Measurements from ENCODE around the gene VDAC2.

The VDAC2 gene

GRCh38 chr10:75229971-75230370, 19.4 kb downstream of the VDAC2 start:
- no peak for DNase-seq (ENCODE audit: low read depth in 2 of 2)

- peak; percentile 82 to 88 for DNase-seq (ENCODE audit: low read depth in 2 of 2)
Observed at GRCh38 chr10:75230600-75231038, 20.0 kb downstream of the VDAC2 start.

GRCh38 chr10:75231672-75232581, 21.3 kb downstream of the VDAC2 start:
- no peak for DNase-seq (ENCODE audit: low read depth in 2 of 2)

GRCh38 chr10:75233444-75234016, 22.9 kb downstream of the VDAC2 start:
- no peak for DNase-seq (ENCODE audit: low read depth in 2 of 2)

- peak; percentile 95 to 97 for DNase-seq (ENCODE audit: low read depth in 2 of 2)
Observed at GRCh38 chr10:75234017-75234682, 23.6 kb downstream of the VDAC2 start.

- DNase-seq (ENCODE audit: low read depth in 2 of 2), result no peak
Observed at GRCh38 chr10:75234683-75235374, 24.2 kb downstream of the VDAC2 start.

GRCh38 chr10:75235375-75236177, 25.0 kb downstream of the VDAC2 start, which contains the start of gene COMTD1:
Gene COMTD1, minus strand, starts transcription at chr10:75235957. Its CDS starts 29 bp downstream, at chr10:75235928.
- peak; percentile 81 to 87 for DNase-seq (ENCODE audit: low read depth in 2 of 2)

- DNase-seq (ENCODE audit: low read depth in 2 of 2), result no peak
Observed at GRCh38 chr10:75236178-75236825, 25.7 kb downstream of the VDAC2 start.

GRCh38 chr10:75238182-75239095, 27.8 kb downstream of the VDAC2 start:
- DNase-seq (ENCODE audit: low read depth in 2 of 2), result no peak

GRCh38 chr10:75239096-75239790, 28.6 kb downstream of the VDAC2 start:
- DNase-seq (ENCODE audit: low read depth in 2 of 2), result no peak

GRCh38 chr10:75240329-75241076, 29.9 kb downstream of the VDAC2 start:
- no peak for DNase-seq (ENCODE audit: low read depth in 2 of 2)

GRCh38 chr10:75243426-75243825, 32.8 kb downstream of the VDAC2 start:
- no peak for DNase-seq (ENCODE audit: low read depth in 2 of 2)

- no peak for DNase-seq (ENCODE audit: low read depth in 2 of 2)
Observed at GRCh38 chr10:75244487-75245353, 34.1 kb downstream of the VDAC2 start.

GRCh38 chr10:75245354-75246250, 35.0 kb downstream of the VDAC2 start:
- no peak for DNase-seq (ENCODE audit: low read depth in 2 of 2)

- DNase-seq (ENCODE audit: low read depth in 2 of 2), result no peak
Observed at GRCh38 chr10:75246506-75246905, 35.9 kb downstream of the VDAC2 start.

- no peak for DNase-seq (ENCODE audit: low read depth in 2 of 2)
Observed at GRCh38 chr10:75247797-75248196, 37.2 kb downstream of the VDAC2 start.
